AG04449 (cell line): ENCODE data around the gene MYO10.

Experiments
- CTCF ChIA-PET: fragments of 350-600 bp; formaldehyde crosslinking; extraction: SDS; loops from one replicate; lab custom pipeline; 2021; ENCODE audit warnings: antibody characterized with exemption; lab: Yijun Ruan, JAX
- POLR2A ChIA-PET: fragments of 400-600, 350-600 bp; formaldehyde crosslinking; extraction: SDS; loops from one replicate; lab custom pipeline; 2020; ENCODE audit warnings: antibody characterized with exemption, inconsistent platforms; lab: Yijun Ruan, JAX
- DNase-seq: peaks from one replicate; pipeline ENCODE4 v3.0.0-alpha.2; 2010; ENCODE audit warnings: low read depth, low spot score
- H3K4me3 ChIP-seq: 2 replicates; pipeline ENCODE4 v1.5.1; 2011; ENCODE audit warnings: low read depth, mild to moderate bottlenecking, control low read depth, low read length
- CTCF ChIP-seq: IDR thresholded peaks from one replicate; pipeline ENCODE4 v1.5.1; 2011; ENCODE audit warnings: mild to moderate bottlenecking, moderate library complexity, low read length, control low read depth, inconsistent platforms; ENCODE audit not compliant: insufficient read depth; ENCODE audit errors: missing control alignments

MYO10 gene

DNA sequence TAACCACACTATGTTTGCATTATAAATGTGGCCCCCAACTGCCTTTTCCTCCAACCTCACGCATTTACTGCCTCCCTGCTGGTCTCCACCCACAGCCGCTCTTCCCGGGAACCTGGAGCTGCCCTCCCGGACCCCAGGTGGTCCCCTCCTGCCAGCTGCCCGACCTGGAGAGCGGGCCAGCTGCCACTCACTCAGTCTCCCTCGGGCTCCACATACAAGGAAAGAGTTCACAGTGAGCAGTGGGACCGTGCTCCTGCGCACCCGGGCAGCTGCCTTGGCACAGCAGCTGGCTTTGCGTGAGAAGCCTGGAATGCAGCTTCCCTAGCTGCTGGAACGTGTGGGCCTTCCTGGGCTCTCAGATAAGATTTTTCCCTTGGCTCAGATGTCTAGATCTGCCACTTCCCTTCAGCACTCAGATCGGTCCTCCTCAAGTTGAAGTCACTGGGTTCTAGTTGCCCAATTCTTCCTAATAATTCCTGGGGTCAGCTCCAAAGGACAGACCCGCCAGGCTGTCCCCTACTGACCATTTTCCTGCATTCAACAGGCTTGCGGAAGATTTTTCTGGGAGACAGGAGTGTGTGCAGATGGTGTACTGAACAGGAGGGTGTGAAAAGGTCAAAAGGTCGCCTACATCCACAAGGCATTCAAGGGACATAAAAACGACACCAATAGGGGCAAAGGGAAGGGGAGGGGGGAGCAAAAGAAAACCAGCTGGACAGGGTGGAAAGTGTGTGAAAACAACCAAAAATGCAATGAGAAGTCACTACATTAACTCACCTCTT, 69.1 kb downstream of the MYO10 start:
- ChIA-PET POLR2A (no interaction called here), CTCF (interaction anchor here (0.9 to 1.4 kb wide), 4 partner anchors 9 to 323 kb away, joined by 3 to 5 read pairs (median 4); no protein-coding TSS in a partner anchor)
- no peak overlapping the region for H3K4me3 ChIP-seq
- TF ChIP-seq CTCF: no peak
- no peak for DNase-seq

- TF ChIP-seq CTCF: no peak
- no peak for DNase-seq
- H3K4me3 ChIP-seq: no peak overlapping the region
- POLR2A ChIA-PET: interaction anchor here (0.8 kb wide), 1 partner anchor 11 kb away, joined by 3 read pairs; no protein-coding TSS in a partner anchor
- CTCF ChIA-PET: interaction anchor here (0.9 to 1.9 kb wide), 4 partner anchors 8 to 324 kb away, joined by 3 to 5 read pairs (median 4); no protein-coding TSS in a partner anchor
These were observed 69.8 kb downstream of the MYO10 start for GRCh38 chr5:16866273-16866672.

DNA sequence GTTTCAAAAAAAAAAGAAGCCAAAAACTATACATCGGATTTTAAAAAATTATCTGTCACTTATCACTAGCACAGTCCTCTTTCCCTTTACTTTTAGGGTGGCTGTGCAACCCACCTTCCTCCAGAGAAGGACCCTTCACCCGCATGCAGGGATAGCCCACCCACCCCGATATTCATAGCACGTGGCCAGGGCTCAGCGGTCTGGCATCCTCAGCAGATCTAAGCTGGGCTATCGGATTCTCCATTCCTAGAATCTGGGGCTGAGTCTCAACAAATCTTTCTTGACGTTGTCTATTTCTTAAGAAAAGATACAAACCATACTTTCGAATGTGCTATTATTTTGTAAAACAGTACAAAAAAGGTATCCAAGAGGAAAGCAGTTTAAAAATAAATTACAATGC, 70.9 kb downstream of the MYO10 start:
- no peak overlapping the region for H3K4me3 ChIP-seq
- DNase-seq: no peak
- CTCF ChIA-PET: interaction anchor here (0.9 to 1.9 kb wide), 4 partner anchors 10 to 264 kb away, joined by 3 to 5 read pairs (median 3); no protein-coding TSS in a partner anchor
- TF ChIP-seq CTCF: no peak
- POLR2A ChIA-PET: no interaction called here

DNA sequence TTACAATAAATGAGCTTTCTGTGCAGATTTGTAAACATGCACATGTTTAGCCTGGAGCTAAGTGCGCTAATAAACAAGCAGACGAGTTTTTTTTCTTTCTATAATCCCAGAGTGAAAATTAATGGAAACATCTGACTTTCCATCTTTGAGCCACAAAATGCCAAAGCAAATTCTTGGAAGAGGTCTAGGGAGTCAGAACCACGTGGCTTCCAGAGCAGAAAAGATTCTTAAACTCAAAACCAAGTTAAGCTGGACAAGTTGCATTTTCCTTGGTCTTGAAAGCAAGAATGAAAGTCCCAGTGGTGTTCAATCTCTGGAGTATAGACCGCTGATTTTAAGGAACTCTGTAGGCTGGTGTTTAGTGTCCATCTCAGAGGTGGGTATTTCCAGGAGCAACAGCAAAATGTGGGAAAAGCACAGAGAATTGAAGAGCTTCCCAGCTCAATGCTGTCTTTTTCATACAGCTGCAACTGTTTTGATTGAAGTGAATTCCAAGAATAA, 71.4 kb downstream of the MYO10 start:
- POLR2A ChIA-PET: interaction anchor here (0.6 kb wide), 1 partner anchor 8 kb away, joined by 3 read pairs; no protein-coding TSS in a partner anchor
- CTCF ChIA-PET: interaction anchor here (0.9 to 1.9 kb wide), 4 partner anchors 9 to 265 kb away, joined by 3 to 5 read pairs (median 3); no protein-coding TSS in a partner anchor
- TF ChIP-seq CTCF: no peak
- DNase-seq: no peak
- no peak overlapping the region for H3K4me3 ChIP-seq

GRCh38 chr5:16863469-16863946, 72.6 kb downstream of the MYO10 start:
- CTCF ChIA-PET: interaction anchor here (0.6 to 2.2 kb wide), 3 partner anchors 26 to 374 kb away, joined by 3 to 14 read pairs (median 4); no protein-coding TSS in a partner anchor
- POLR2A ChIA-PET: no interaction called here
- no peak overlapping the region for H3K4me3 ChIP-seq
- TF ChIP-seq CTCF: no peak
- DNase-seq: no peak

DNA sequence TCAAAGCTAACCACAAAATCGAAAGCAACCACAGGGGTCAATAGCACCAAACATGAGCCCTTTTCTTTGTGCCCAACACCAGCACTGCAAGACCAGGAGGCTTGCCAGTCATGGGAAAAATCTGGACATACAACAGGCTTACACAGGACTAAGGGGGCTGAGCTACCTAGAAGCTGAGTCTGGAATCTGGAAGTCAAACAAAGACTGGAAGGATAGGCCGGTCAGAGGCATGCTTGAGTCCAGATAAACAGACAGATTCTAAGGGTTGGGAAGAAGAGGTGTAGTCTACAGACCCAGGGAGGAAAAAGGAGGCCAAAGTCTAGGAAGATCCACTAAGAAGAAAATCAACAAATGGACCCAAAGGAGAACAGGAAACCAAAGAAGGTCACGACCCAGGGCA, 73.3 kb downstream of the MYO10 start:
- CTCF ChIA-PET: interaction anchor here (1.0 to 2.2 kb wide), 3 partner anchors 8 to 327 kb away, joined by 3 to 14 read pairs (median 3); no protein-coding TSS in a partner anchor
- no peak for TF ChIP-seq CTCF

More for the DNA sequence above, 73.3 kb downstream of the MYO10 start:
- no peak overlapping the region for H3K4me3 ChIP-seq
- POLR2A ChIA-PET: no interaction called here
- no peak for DNase-seq
